Stimulated activated CD8-positive, alpha-beta memory T cell treated with anti-CD3 and anti-CD28 coated beads, Interleukin-2, amount 100 ng/mL, for 1 hour (primary cell): ENCODE measurements around the gene CTBP2.

Experiments used
- DNase-seq, 2 donors: peaks; one replicate each; pipeline ENCODE4 v3.0.0-alpha.2; 2020; ENCODE audit warnings: low read depth in 2 of 2

The CTBP2 gene

DNA sequence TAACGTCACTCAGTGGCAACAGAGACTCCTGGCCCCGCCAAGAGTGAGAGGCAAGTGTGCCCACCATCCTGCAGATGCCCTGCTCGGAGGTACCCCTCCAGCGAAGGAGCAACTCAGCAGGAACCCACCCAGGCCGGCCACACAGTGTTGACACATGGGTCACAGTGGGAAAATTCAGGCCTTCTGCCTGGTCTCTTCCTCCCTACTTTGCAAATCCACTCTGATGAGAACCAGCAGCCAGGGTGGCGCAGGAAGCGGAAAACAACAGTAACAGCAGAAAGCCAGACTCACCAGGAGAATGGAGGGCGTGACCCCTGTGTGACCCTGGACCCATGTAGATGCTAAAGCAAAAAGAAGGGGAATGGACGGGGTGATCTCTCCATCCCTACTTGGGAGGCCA lies 53.8 kb downstream of the CTBP2 start:
- no peak for DNase-seq

DNA sequence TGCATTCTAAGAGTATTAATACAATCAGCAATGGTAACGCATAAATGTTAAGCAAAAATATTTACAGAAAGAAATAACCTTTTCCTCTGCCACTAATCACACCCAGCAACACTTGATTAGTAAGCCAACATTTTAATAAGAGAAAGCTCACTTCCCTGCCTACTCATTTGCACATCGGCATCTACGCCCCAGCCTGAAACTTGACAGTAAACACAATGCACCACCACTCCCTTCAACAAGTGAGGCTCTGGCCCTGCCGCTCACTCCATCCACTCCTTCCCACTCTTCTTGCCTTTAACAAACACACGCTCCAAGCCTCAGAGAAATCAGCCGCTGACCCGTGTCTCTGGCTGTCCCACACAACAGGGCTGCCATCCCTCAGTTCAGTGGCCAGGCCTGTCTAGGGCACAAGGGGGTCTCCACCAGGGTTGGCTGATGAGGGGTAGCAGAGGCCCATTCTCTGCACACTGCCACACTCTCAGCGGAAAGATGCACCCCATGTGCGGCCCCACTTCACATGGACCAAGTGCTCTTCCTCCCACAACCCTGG lies 54.6 kb downstream of the CTBP2 start:
- DNase-seq: no peak

DNA sequence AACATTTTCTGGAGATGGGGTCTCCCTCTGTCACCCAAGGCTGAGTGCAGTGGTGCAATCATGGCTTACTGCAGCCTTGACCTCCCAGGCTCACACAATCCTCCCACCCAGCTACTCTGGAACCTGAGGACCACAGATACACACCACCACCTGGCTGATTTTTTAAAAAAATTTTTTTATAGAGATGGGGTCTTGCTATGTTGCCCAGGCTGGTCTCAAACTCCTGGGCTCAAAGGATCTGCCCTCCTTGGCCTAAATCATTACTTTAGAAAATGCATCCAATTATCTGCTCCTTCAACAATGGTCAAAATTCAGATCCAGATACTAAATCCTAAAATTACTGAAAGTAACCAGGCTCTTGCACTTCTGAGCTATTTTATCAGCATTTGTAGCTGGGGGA lies 55.2 kb downstream of the CTBP2 start:
- DNase-seq: no peak

DNA sequence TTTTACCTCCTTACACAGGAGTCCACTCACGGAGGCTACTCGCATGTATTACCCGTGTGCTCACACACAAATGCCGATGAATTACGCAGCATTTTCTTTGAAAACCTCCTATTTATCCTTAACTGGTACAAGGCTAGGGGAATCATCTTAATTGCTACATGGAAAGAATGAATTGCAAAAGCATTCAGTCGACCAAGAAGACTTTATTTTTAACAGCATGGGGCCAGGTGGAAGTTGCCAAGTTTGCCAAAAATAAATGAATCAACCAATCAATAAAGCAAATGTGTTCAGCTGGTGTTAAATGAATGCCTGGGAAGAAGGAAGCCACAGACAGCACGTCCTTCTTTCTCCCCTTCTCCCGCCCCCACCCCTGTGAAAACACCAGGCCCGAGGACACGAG lies 55.8 kb downstream of the CTBP2 start:
- no peak for DNase-seq

DNA sequence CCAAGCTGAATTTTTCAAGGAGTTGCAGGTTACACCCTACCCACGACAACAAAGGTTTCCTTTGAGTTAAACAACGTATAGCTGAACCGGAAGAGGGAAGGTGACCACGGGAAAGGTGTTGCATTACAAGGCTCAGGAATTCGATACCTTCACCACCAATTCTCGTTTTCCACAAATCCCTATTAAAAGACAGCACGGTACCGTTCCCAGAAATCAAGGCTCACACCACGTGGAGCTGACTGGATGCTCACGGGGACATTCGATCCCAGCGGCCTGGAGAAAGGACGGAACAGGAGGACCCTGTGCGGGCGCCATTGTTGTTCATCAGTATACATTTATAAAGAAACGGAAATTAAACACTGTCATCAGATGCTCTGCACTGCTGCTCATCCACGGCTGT lies 56.4 kb downstream of the CTBP2 start:
- DNase-seq: no peak

DNA sequence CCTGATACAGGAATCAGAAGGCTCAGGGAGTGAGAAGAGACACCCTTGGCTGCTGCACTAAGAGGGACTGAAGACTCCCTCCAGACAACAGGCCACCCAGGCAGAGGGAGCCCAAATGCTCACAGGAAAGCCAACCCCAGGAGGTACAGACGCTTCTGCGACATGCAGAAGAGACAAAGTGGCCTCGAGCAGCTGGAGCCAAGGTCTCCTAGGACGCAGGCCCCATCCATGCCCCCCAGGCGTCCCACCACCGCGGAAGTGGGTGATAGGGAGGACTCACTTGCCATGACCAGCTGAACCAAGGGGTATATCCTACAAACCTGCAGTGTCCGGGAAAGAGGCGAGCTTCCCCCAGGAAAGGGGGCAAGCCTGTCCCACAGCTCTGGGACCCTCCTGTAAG lies 56.9 kb downstream of the CTBP2 start:
- no peak for DNase-seq

DNA sequence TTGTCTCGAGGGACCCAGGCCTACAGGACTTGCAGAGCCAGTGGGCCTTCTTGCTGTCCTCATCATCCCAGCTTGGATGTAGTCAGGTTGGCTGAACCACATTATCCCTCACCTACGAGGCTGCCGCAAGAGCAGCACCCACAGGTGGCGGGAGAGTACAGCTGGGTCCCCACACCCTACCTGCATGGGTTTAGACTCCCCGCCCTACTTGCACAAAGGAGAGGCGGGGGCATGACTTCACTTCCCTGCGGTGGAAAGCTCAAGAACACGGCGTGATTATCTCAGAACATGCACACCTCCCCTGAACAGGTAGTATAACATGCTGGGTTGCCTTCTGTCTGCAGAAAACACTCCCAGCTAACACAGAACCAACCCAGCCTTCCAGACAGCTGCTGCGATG lies 57.5 kb downstream of the CTBP2 start:
- no peak for DNase-seq

DNA sequence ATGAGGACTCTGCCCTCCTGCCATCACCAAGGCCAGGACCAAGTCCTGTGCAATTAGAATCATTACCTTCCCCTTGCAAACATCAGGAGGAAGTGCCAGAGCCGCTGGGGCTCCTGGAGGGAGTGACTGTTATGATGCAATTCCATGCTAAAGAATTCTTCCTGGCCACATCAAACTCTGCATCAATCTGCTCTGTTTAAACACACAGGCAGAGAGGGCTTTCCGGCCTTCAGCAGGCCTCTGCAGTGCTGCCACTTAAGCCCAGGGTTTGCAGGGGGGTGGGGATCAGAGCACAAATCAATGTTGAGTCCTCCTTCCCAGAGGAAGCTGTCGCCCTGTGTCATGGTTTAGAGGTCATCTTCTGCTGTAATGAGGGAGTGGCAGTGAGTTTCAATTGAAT lies 58.1 kb downstream of the CTBP2 start:
- DNase-seq: no peak

DNA sequence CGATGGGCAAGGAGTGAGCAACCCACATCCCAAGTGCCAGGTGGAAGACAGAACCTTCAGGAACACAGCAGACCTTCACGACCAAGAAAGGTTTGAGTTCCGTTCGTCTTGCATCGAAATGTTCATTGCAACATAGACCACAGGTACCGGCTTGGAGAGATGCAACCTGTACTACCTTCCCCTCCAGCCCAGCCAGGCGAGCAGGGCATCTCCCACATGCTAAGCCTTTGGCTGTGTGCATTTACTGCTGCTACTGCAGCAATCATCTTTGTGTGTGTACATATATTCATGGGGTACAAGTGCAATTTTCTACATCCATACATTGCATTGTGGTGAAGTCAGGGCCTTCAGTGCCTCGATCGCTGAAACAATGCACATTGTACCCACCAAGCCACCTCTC lies 58.8 kb downstream of the CTBP2 start:
- DNase-seq: no peak

DNA sequence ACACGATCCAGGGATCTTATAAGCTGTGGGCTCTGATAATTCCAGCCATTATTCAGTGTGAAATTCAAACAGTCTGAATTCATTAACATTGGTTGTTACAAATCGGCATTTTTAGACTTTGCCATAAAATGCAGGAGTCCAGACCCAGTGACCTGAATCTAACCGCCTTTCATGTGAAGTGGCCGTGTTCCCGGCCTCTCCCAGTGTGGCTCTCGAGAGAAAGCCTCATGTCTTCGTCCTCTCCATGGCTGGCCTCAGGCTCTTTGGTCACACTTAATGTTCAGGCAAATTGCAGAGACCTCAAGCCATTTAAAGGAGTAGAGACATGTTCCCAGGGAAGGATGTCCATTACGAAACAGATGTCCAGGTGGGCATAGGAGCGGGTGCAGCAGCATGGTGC lies 59.3 kb downstream of the CTBP2 start:
- DNase-seq: no peak

DNA sequence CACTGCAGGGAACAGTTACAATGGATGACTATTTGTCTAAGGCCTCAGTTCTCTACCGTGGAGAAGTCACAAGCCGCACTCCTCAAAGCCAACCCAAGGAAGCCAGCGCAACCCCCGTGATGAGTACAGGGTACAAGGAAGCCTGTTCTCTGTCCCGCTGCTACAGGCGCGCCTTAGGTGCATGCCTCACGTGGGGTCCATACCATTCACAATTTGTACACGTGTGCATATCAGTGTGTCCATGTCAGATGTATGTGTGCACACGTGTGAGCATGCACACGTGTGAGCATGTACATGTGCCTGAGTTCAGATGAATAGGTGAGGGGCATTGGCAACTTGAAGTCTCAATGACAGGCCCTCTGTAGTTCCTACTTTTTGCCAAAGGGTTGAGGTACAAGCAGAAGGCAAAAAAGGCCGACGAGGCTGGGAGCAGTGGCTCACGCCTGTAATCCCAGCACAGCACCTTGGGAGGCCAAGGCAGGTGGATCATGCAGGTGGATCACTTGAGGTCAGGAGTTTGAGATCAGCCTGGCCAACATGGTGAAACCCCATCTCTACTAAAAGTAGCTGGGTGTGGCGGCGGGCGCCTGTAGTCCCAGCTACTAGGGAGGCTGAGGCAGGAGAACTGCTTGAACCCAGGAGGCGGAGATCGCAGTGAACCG lies 62.8 kb downstream of the CTBP2 start:
- DNase-seq: no peak

DNA sequence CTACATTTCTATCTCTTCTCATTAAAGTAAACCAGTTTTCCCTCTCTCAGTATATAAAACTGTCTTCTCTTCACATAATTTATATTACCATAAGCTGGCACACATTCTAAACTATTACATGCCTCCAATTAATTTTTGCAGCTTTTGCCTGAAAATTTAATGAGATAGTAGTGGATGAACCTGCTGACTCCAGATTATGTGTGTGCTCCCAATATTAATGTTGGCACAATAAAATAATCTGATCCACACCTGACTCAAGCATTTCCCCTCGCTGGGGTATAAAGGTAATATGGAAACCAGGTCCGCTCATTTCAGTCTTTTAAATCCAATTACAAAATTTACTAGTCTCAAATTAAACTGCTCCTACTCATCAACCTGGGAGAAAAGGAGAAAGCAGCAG lies 63.4 kb downstream of the CTBP2 start:
- no peak for DNase-seq

DNA sequence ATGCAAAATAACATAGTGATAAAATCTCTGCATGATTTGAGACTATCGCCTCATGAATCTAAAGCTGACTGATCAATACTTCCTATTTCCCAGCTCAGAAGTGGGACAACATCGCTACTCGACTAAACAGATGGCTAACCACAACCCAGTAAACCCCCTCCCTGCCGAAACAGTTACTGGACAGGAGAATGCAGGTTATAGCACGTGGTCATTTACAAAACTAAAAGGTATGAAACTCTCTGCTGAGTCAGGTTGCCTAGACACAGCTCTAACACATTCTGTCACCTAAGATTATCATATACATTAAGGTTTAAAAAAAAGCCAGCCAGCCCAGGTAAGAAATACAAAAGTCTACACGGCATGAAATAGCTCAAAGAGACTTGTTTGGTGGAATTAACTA lies 64.0 kb downstream of the CTBP2 start:
- DNase-seq: no peak

DNA sequence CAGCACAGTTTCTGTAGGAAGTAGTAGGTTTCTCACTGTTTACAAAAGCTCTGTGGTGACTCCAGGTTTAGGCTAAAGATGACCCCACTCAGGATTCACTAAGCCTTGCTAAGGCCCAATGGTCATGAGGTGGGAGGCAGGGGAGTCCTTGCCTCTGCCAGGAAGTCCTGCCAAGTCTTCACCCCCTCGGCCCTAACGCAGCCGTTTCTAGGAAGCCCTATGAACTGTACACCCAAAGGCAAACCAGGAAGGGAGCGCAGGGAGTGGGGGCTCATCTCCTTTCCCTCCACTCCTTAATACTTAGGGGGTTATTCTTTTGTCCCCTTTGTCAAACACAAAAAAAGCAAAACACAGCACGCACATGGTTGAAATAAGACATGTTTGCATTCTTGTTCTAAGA lies 64.6 kb downstream of the CTBP2 start:
- DNase-seq: no peak

DNA sequence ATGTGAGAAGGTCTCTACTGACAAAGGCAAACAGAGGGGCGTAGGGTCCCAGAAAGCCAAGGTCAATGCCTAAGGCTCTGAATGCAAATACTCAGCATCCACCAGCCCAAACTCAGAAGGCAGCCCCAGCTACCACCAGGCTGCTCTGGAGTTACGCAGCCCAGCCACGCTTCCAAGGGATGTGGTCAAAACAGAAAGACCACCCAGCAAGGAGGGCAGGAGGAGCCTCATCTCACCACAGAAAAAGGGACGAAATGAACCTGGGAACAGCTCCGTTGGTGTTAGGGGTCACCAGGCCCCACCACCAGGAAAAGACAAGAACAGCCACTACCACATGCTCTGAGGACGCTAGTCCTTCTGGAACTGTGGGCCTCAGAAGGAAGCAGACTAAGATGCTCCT lies 65.1 kb downstream of the CTBP2 start:
- no peak for DNase-seq

DNA sequence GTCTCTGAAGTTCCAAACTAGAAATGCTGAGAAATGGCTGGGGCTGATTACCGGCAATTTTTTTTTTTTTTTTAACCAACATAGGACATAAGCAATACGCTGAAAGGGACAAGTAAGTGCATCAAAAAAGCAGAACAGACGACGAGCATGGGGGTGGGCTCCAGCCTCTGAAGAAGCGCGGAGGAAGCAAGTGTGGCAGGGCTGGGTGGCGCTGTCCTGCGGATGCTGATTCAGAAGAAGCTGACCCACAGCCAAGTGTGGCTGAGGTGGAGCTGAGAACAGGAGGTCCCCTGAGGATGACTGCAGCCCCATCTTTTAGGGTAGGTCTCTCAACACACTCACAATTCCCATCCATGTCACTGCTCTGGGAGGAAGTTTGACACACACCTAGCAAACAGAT lies 65.6 kb downstream of the CTBP2 start:
- no peak for DNase-seq

DNA sequence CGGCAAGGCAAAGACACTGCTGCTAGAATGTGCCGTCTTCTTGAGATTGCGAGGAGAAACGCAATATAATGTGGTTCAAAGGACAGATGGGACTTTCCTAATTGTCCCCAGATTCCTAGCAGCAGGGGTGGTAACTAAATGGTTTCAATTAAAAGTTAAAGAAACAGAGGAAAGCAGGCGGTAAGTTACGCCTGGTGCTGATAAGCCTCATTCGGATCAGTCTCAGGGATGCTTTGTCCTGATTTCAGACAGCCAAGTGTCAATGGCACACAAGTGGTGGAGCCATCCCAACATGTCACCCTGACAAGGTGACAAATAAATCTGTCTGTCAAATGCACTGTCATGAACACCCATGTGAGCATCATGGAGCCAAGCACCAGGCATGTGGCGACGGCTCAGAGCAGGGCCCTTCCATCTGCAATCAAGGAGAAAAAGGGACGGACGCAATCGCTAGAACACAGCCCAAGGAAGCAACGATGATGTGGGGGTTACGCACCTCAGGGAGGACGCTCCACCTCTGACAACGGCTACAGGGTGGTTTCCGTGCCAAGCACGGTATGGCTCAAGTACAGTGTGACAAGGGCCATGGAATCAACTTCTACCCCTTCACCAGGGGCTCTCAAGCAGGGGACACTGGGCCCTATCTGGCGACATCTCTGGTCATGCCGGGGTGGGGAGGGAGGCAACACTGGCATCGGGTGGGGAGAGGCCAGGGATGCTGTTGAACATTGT lies 66.2 kb downstream of the CTBP2 start:
- no peak for DNase-seq

DNA sequence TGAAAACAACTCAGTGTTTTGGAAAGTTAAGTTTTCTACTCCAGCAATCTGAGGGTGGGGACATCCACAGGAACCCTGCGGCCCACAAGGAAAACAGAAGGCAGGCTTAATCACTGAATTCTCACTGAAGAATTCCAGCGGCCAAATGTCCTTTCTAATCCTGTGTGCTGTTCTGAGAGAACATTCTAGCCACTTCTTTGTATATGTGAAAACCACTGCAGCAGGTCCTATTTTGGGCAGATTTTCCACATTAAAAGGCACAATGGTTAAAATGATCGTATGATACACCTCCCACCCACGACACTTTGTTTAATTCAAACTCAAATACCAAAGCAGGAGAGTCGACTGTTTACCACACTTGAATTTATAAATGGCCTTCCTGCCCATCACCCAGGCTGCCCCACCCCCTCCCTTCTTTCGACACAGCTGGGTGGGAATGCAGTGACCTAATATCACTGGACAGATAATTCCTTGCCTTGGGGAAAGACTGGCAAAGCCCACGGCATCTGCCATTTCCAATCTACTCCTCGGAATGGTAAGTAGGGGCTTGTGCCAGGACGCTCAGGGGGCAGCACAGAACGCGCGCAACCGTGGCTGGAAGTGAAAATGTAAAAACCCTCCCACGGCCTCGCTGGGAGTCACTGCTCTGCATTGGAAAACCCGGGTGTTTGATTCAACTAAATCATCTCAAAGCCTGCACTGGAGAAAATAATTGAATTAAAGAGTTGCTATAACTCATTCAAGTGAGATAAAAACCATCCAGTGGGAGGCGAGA lies 67.0 kb downstream of the CTBP2 start:
- no peak for DNase-seq

DNA sequence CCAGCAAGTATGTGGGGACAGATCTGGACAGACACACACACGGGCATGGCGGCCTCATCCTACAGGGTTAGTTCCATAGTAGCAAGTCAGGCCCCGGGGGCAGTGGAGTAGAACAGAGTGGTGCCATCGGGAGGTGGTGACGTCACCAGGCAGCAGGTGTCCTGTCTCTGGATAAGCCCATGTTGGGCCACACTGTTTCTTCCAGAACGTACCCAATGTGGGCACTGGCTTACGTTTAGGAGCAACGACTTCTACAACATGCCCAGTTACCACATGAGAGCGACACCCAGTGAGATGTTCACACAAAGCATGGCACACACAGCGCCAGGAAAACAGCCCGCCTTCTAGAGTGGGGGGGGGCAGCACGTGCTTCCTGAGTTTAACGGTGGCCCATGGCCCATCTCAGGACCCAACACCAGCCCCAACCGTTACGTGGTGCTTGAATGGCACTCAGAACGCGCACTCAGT lies 67.8 kb downstream of the CTBP2 start:
- DNase-seq: no peak

DNA sequence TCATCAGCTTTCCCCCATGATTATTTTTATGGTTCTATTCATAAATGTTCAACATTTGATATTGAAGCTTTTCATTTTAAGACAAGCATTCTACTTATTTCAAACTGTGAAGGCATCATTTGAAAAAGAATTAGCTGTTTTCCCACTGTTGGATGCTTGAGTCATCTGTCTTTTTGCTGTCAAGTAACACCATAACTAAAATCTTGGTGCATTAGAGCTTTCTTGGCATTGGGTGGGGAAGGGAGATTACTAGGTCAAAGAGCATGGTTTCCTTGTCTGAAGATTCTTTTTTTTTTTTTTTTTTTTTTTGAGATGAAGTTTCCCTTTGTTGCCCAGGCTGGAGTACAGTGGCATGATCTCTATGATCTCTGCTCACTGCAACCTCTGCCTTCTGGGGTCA lies 68.5 kb downstream of the CTBP2 start:
- no peak for DNase-seq

DNA sequence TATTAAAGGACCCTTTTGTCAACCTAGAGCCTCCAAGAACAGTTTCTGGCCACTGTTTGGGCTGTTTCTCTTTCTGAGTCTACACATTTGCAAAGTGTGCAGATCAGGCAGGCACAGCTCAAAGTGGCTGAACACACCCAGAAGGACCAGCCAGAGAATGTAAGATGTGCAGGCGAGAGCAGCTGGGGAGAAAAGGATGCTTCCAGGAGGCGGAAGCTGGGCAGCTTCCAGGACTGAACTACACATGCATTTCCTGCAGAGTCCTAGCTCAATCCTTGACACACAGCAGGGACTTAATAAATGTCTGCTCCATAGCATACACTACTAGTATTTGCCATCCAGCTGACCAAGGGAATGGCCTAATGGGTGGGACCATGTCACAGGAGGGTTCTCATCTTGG lies 70.9 kb downstream of the CTBP2 start:
- no peak for DNase-seq

DNA sequence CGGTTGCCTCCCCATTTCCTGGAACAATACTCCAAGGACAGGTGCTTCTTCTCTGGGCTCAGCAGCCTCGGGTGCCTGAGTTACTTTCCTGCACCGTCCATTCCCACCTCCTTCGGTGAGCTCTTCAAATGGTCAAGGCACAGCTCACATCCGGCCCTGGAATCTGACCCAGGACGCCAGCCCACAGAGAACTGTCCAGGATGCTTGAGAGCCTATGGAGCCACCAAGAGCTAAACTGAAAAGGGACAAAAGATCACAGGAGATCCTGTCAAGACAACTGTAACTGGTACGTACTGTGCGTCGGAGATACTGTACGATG lies 72.5 kb downstream of the CTBP2 start:
- DNase-seq: no peak
